Measurements from ENCODE around the gene WDR86.

GRCh38 chr7:151451156-151451555 is 41.3 kb upstream of the WDR86 start:
- TF ChIP-seq CTCF (IDR thresholded peaks at IDR 0.05), result no peak
- no peak for TF ChIP-seq POLR2AphosphoS5 (IDR thresholded peaks at IDR 0.05; ENCODE audit: insufficient read depth in 1 of 2, low read depth in 1 of 2)

Measured in vagina (tissue), 2 donors.